ENCODE results near the gene MS4A8.

The MS4A8 gene

DNA sequence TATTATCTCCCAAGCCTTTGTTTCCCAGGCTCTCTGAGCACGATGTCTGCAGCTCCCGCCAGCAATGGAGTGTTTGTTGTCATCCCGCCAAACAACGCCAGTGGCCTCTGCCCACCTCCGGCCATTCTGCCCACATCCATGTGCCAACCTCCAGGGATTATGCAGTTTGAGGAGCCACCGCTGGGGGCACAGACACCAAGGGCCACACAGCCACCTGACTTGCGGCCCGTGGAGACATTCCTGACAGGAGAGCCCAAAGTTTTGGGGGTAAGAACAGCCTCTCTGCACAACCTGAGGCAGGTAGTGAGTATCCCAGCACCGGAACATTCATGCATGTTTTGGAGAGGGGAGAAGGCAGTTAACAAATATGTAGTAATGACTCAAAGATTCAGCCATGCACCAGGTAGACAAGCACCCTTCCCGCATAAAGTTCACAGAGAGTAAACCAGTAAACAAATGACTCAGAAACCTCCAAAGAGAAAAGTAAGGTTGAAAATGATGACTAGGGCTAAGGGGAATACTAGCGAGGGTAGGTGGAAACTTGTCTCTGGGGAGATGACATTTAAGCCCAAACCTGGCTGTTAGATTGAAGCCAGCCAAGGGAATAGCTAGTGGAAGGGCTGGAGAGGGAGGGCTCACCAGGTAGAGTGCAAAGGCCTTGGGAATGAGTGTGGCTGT lies 64.4 kb downstream of the MS4A8 start:
- Histone ChIP-seq H3K4me3 (no peak overlapping the region), H3K9me3 (ENCODE audit: low read depth, low read length) (no peaks in the 10 kb centered on the region), H3K36me3 (ENCODE audit: insufficient read depth, low read length) (no peaks in the 10 kb centered on the region), H3K27ac (no peak overlapping the region), H3K9ac (ENCODE audit: insufficient read length) (no peak overlapping the region)
- no peak for TF ChIP-seq POLR2AphosphoS5 (IDR thresholded peaks at IDR 0.05; ENCODE audit: borderline replicate concordance, low read depth, low read length)
- no peak for TF ChIP-seq EZH2 (IDR thresholded peaks at IDR 0.05)
- TF ChIP-seq FOXP2 (optimal IDR thresholded peaks at IDR 0.05; ENCODE audit: control extremely low read depth, extremely low read length, insufficient read depth) = no peak
- DNase-seq (ENCODE audit: low read depth, low spot score) = no peak

DNA sequence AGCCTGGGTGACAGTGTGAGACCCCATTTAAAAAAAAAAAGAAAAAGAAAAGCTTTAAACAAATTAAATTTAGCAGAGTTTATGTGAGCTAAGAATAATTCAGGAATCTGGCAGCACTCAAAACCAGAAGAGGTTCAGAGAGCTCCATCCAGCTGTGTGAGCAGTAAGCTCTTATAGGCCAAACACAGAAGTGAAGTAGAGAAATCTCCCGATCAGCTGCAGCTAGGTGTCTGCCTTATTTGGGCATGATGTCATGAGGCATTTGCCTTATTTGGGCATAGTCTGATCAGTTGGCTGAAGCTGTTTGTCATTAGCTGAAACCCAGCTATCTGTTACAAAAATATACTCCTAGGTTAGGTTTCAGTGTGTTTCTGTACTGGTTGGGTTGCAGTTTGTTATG lies 65.5 kb downstream of the MS4A8 start:
- Histone ChIP-seq H3K36me3 (ENCODE audit: insufficient read depth, low read length) (no peaks in the 10 kb centered on the region), H3K4me3 (no peak overlapping the region), H3K27ac (no peak overlapping the region), H3K9ac (ENCODE audit: insufficient read length) (no peak overlapping the region), H3K9me3 (ENCODE audit: low read depth, low read length) (no peaks in the 10 kb centered on the region)
- TF ChIP-seq POLR2AphosphoS5 (IDR thresholded peaks at IDR 0.05; ENCODE audit: borderline replicate concordance, low read depth, low read length) = no peak
- TF ChIP-seq EZH2 (IDR thresholded peaks at IDR 0.05) = no peak
- no peak for TF ChIP-seq FOXP2 (optimal IDR thresholded peaks at IDR 0.05; ENCODE audit: control extremely low read depth, extremely low read length, insufficient read depth)
- DNase-seq (ENCODE audit: low read depth, low spot score) = no peak

DNA sequence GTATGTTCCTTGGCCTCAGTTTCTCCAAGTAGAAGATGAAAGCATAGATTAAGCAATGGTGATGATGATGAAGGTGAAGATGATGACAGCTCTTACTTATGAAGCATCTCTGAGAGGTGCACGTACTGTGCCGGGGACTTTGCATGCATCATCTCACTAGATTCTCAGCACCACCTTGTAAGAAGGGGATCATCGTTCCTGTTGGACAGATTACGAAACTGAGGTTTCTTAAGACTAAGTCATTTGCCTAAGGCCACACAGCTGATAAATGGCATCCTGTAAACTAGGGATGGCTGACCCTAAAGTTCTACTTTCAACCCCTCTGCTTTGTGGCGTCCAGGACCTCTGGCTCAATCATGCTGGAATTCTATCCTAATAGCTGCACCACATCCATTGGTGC lies 65.9 kb downstream of the MS4A8 start:
- Histone ChIP-seq H3K27ac (no peak overlapping the region), H3K9ac (ENCODE audit: insufficient read length) (no peak overlapping the region), H3K4me3 (no peak overlapping the region), H3K36me3 (ENCODE audit: insufficient read depth, low read length) (no peaks in the 10 kb centered on the region), H3K9me3 (ENCODE audit: low read depth, low read length) (no peaks in the 10 kb centered on the region)
- DNase-seq (ENCODE audit: low read depth, low spot score) = no peak
- TF ChIP-seq POLR2AphosphoS5 (IDR thresholded peaks at IDR 0.05; ENCODE audit: borderline replicate concordance, low read depth, low read length) (no peak), EZH2 (IDR thresholded peaks at IDR 0.05) (no peak), FOXP2 (optimal IDR thresholded peaks at IDR 0.05; ENCODE audit: control extremely low read depth, extremely low read length, insufficient read depth) (no peak)

All from SK-N-MC (cell line).